Muscle layer of colon (tissue), 2 donors: Measurements from ENCODE around the gene CAPN10.
A peak's percentile ranks its signal among the peaks of the same experiment; 100 is the strongest.

Source experiments
- H3K27ac ChIP-seq: one replicate; pipeline ENCODE4 v1.7.0; 2013; ENCODE audit warnings: low read depth, mild to moderate bottlenecking, low read length, moderate library complexity
- H3K27me3 ChIP-seq, 2 donors: one replicate each; pipeline ENCODE4 v1.7.0; 2013; ENCODE audit warnings: low read length in 2 of 2, mild to moderate bottlenecking in 2 of 2; ENCODE audit not compliant: insufficient read depth in 2 of 2, control insufficient read depth in 1 of 2
- H3K36me3 ChIP-seq: one replicate; pipeline ENCODE4 v1.7.0; 2013; ENCODE audit warnings: mild to moderate bottlenecking, low read length; ENCODE audit not compliant: insufficient read depth
- H3K4me1 ChIP-seq: one replicate; pipeline ENCODE4 v1.7.0; 2013; ENCODE audit warnings: mild to moderate bottlenecking, low read length; ENCODE audit not compliant: insufficient read depth
- H3K4me3 ChIP-seq, 2 donors: one replicate each; pipeline ENCODE4 v1.7.0; 2013; ENCODE audit warnings: low read length in 2 of 2, low read depth in 1 of 2, mild to moderate bottlenecking in 1 of 2, moderate library complexity in 1 of 2
- H3K9ac ChIP-seq: one replicate; pipeline ENCODE4 v1.7.0; 2013; ENCODE audit warnings: low read length
- H3K9me3 ChIP-seq: one replicate; pipeline ENCODE4 v1.7.0; 2013; ENCODE audit warnings: mild to moderate bottlenecking, low read length
- donor health status: abdominal sarcoma.
- donor health status: Adenocarcinoma of cecum.

Gene CAPN10

DNA sequence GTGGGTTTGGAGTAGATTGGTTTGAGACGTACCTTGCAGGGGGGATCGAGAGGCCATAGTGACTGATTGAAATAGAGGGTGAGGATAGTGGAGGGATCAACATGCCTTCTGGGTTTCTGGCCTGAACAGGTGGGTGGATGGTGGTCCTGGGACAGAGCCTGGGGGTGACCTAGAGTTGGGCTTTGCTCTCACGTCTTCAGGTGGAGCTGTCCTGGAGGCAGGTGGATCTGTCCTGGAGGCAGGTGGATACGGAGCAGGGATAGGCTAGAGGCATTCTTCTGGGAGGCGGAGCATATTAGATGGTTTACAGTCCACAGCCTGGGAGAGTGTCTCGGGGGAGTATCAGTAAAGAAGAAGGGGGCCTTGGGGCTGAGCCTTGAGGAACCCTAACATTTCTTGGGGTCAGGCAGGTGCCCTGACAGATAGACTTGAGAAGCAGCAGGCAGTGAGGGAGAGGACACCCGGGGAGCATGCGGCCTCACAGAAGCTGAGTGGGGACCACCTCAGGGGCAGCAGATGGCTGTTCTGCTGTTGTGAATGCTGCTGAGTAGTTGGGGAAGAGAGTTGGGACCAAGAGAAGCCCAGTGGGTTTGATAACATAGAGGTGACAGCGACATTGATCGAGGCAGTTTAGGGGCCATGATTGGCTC lies 1.6 kb downstream of the CAPN10 start:
- peak overlapping the region in 1 of 2 donors; percentile 94 for H3K4me3 ChIP-seq
- no peak overlapping the region for H3K27ac ChIP-seq
- H3K36me3 ChIP-seq = peaks cover 20% of the 10 kb centered on the region
- no peaks in the 10 kb centered on the region for H3K27me3 ChIP-seq
- peaks cover 33% of the 10 kb centered on the region for H3K4me1 ChIP-seq
- peak overlapping the region; percentile 86 for H3K9ac ChIP-seq
- H3K9me3 ChIP-seq = no peaks in the 10 kb centered on the region

- no peak overlapping the region for H3K4me3 ChIP-seq
- H3K9ac ChIP-seq = peak overlapping the region; percentile 86
- H3K27me3 ChIP-seq = no peaks in the 10 kb centered on the region
- no peaks in the 10 kb centered on the region for H3K9me3 ChIP-seq
- H3K4me1 ChIP-seq = peaks cover 33% of the 10 kb centered on the region
- H3K27ac ChIP-seq = no peak overlapping the region
- peaks cover 26% of the 10 kb centered on the region for H3K36me3 ChIP-seq
These were observed 2.1 kb downstream of the CAPN10 start for GRCh38 chr2:240588669-240589068.

GRCh38 chr2:240589375-240589774 lies 2.8 kb downstream of the CAPN10 start:
- Histone ChIP-seq H3K27ac (no peak overlapping the region), H3K4me3 (no peak overlapping the region), H3K4me1 (peaks cover 31% of the 10 kb centered on the region), H3K27me3 (no peaks in the 10 kb centered on the region), H3K9ac (no peak overlapping the region), H3K36me3 (peaks cover 26% of the 10 kb centered on the region), H3K9me3 (no peaks in the 10 kb centered on the region)

GRCh38 chr2:240589850-240590525 lies 3.5 kb downstream of the CAPN10 start:
- Histone ChIP-seq H3K27me3 (no peaks in the 10 kb centered on the region), H3K36me3 (peaks cover 26% of the 10 kb centered on the region), H3K27ac (no peak overlapping the region), H3K9me3 (no peaks in the 10 kb centered on the region), H3K4me1 (peaks cover 25% of the 10 kb centered on the region), H3K4me3 (no peak overlapping the region), H3K9ac (no peak overlapping the region)

GRCh38 chr2:240590681-240591111 lies 4.2 kb downstream of the CAPN10 start:
- peaks cover 23% of the 10 kb centered on the region for H3K4me1 ChIP-seq
- no peak overlapping the region for H3K4me3 ChIP-seq
- H3K9ac ChIP-seq = no peak overlapping the region
- H3K27ac ChIP-seq = no peak overlapping the region
- H3K36me3 ChIP-seq = peaks cover 28% of the 10 kb centered on the region
- H3K27me3 ChIP-seq = no peaks in the 10 kb centered on the region
- H3K9me3 ChIP-seq = no peaks in the 10 kb centered on the region

- H3K4me1 ChIP-seq = peaks cover 27% of the 10 kb centered on the region
- H3K4me3 ChIP-seq = no peak overlapping the region
- H3K9ac ChIP-seq = no peak overlapping the region
- no peaks in the 10 kb centered on the region for H3K27me3 ChIP-seq
- H3K36me3 ChIP-seq = peaks cover 30% of the 10 kb centered on the region
- H3K27ac ChIP-seq = no peak overlapping the region
- H3K9me3 ChIP-seq = no peaks in the 10 kb centered on the region
These were observed 4.7 kb downstream of the CAPN10 start for GRCh38 chr2:240591226-240591625.

- Histone ChIP-seq H3K4me1 (peaks cover 31% of the 10 kb centered on the region), H3K4me3 (no peak overlapping the region), H3K9ac (no peak overlapping the region), H3K27ac (no peak overlapping the region), H3K36me3 (peaks cover 30% of the 10 kb centered on the region), H3K9me3 (no peaks in the 10 kb centered on the region), H3K27me3 (no peaks in the 10 kb centered on the region)
These were observed 5.2 kb downstream of the CAPN10 start for GRCh38 chr2:240591784-240592183.

DNA sequence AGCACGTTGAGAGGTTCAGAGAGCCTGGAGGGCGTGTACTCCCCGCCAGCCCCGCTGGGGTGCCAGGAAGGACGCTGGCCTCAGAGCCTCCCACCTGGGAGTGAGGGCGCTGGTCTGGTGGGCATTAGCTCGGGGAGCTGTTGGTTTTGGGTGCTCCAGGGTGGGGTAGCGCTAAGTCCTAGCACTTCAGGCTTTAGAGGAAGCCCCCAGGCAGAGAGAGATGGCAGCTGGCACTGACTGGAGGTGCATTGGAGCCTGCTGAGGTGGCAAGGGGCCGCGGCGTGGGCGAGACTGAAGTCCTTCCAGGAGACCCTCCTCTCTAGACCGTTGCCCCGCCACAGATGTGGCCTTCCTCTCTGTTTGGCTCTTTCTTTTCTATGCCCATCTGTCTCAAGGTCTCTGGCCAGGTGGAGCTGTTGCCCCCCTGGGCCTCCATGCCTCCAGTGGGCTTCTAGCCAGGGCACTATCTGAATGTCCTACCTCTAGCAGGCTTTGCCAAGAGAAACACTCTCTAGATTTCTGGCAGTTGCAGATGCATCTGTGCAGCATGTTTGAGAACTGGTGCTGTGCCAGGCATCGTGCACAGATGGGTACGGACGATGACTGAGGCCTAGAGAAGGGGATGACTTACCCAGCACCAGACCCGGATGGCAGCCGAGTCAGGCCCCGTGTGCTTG lies 6.6 kb downstream of the CAPN10 start:
- H3K4me1 ChIP-seq = peaks cover 34% of the 10 kb centered on the region
- H3K9me3 ChIP-seq = no peaks in the 10 kb centered on the region
- H3K27me3 ChIP-seq = no peaks in the 10 kb centered on the region
- peaks cover 31% of the 10 kb centered on the region for H3K36me3 ChIP-seq
- no peak overlapping the region for H3K27ac ChIP-seq
- no peak overlapping the region for H3K4me3 ChIP-seq
- no peak overlapping the region for H3K9ac ChIP-seq

DNA sequence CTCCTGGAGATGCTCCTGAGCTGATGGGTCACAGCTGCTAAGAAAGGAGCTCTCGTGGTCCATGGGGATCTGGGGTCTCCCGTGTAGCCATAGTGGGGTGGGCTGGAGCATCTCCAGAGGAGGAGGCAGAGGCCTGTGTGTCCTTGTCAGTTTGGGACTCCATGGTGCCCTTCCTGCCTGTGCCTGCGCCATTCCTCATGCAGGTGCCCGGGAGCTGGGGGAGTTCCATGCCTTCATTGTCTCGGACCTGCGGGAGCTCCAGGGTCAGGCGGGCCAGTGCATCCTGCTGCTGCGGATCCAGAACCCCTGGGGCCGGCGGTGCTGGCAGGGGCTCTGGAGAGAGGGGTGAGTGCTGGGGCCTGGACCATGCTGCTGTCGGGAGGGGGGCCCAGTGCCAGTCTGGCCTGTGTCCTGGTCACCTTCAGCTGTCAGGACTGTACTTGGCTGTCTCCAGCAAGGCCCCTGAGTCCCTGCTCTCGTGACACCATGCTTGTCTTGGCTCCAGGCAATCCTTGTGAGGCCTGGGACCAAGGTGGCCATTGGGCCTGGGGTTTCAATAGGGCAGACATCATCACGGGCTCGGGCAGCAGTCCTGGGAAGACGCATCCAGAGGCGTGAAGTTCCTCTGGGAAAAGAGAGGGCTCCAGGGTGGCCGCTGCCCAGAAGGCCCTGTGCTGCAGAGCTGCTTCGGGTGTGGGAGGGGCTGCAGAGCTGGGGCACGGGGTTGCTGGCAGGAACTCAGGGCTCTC lies 7.3 kb downstream of the CAPN10 start:
- Histone ChIP-seq H3K4me3 (no peak overlapping the region), H3K36me3 (peaks cover 34% of the 10 kb centered on the region), H3K27ac (no peak overlapping the region), H3K27me3 (no peaks in the 10 kb centered on the region), H3K4me1 (peaks cover 34% of the 10 kb centered on the region), H3K9me3 (no peaks in the 10 kb centered on the region), H3K9ac (no peak overlapping the region)

GRCh38 chr2:240594511-240595380 lies 8.2 kb downstream of the CAPN10 start:
- Histone ChIP-seq H3K9ac (no peak overlapping the region), H3K4me1 (peaks cover 34% of the 10 kb centered on the region), H3K27me3 (no peaks in the 10 kb centered on the region), H3K36me3 (peaks cover 31% of the 10 kb centered on the region), H3K27ac (no peak overlapping the region), H3K4me3 (no peak overlapping the region), H3K9me3 (no peaks in the 10 kb centered on the region)
